OCI-LY7 (cell line): ENCODE results near the gene MTF1. TPM values are rescaled to one million over a fixed set of nuclear protein-coding genes. Genes with fewer than 3 reads are reported as not detected.

ENCODE experiments used
- BruUV-seq: library from RNA; stranded (reverse); fragments of 400-500 nt; replicated peaks from 2 replicates; lab custom pipeline; 2021; lab: Mats Ljungman, UMichigan
- CTCF ChIA-PET: fragments of 300-600 bp; sonication (Branson Sonifier 250); formaldehyde crosslinking; loops from one replicate; lab custom pipeline; 2022; ENCODE audit warnings: antibody characterized with exemption; ENCODE audit not compliant: unreplicated experiment; lab: Charles Lee
- POLR2A ChIA-PET: fragments of 300-600 bp; sonication (Branson Sonifier 250); formaldehyde crosslinking; loops from one replicate; lab custom pipeline; 2022; ENCODE audit warnings: antibody characterized with exemption; lab: Charles Lee
- DNase-seq: peaks from one replicate; pipeline ENCODE4 v3.0.0-alpha.2; 2015; ENCODE audit warnings: low spot score
- H2AFZ ChIP-seq: fragments of 200-600 bp; sonication (generic), shearing (Covaris generic); 2 replicates; pipeline ENCODE4 v1.6.1; 2014; ENCODE audit warnings: mild to moderate bottlenecking, antibody characterized with exemption, low read length, moderate library complexity
- H3K27ac ChIP-seq: fragments of 200-600 bp; sonication (generic); 2 replicates; pipeline ENCODE4 v1.5.1; 2014; ENCODE audit warnings: mixed run types, low read depth, mild to moderate bottlenecking, moderate library complexity, low read length, inconsistent platforms; ENCODE audit not compliant: poor library complexity, severe bottlenecking
- H3K36me3 ChIP-seq: fragments of 200-600 bp; sonication (generic); 2 replicates; pipeline ENCODE4 v1.6.1; 2014; ENCODE audit warnings: mild to moderate bottlenecking, antibody characterized with exemption, low read length, moderate library complexity, mixed read lengths; ENCODE audit not compliant: insufficient read depth
- H3K4me1 ChIP-seq: fragments of 200-600 bp; sonication (generic); 2 replicates; pipeline ENCODE4 v1.5.1; 2014; ENCODE audit warnings: mild to moderate bottlenecking, low read length; ENCODE audit not compliant: insufficient read depth, poor library complexity, severe bottlenecking
- H3K4me2 ChIP-seq: fragments of 200-600 bp; sonication (generic); 2 replicates; pipeline ENCODE4 v1.6.1; 2014; ENCODE audit warnings: mild to moderate bottlenecking, low read length
- H3K4me3 ChIP-seq: fragments of 200-600 bp; sonication (generic); 2 replicates; pipeline ENCODE4 v1.5.1; 2014; ENCODE audit warnings: mild to moderate bottlenecking, low read depth, low read length; ENCODE audit not compliant: poor library complexity, severe bottlenecking
- H3K79me2 ChIP-seq: fragments of 200-600 bp; sonication (generic); 2 replicates; pipeline ENCODE4 v1.6.1; 2016; ENCODE audit warnings: low read depth, mild to moderate bottlenecking, low read length, moderate library complexity, mixed read lengths; ENCODE audit not compliant: insufficient read depth
- H3K9me2 ChIP-seq: fragments of 200-600 bp; sonication (generic); 2 replicates; pipeline ENCODE4 v1.6.1; 2016; ENCODE audit warnings: mild to moderate bottlenecking, low read length, mixed read lengths; ENCODE audit not compliant: insufficient read depth
- H3K9me3 ChIP-seq: fragments of 200-600 bp; sonication (generic); 2 replicates; pipeline ENCODE4 v1.6.1; 2014; ENCODE audit warnings: mild to moderate bottlenecking, mixed run types, low read length, mixed read lengths
- H4K20me1 ChIP-seq: fragments of 200-600 bp; sonication (generic); 2 replicates; pipeline ENCODE4 v1.6.1; 2014; ENCODE audit warnings: mild to moderate bottlenecking, antibody characterized with exemption, low read length, moderate library complexity, mixed read lengths; ENCODE audit not compliant: insufficient read depth
- CTCF ChIP-seq: fragments of 200-600 bp; sonication (generic); conservative IDR thresholded peaks from 2 replicates; pipeline ENCODE4 v1.5.1; 2014; ENCODE audit warnings: mild to moderate bottlenecking, antibody characterized with exemption, low read length, moderate library complexity, mixed read lengths
- EZH2phosphoT487 ChIP-seq: fragments of 200-600 bp; sonication (generic); IDR thresholded peaks from 2 replicates; pipeline ENCODE4 v1.6.1; 2018; ENCODE audit warnings: low read depth, borderline replicate concordance, mild to moderate bottlenecking, mixed run types, antibody characterized with exemption, low read length, moderate library complexity, mixed read lengths
- intact Hi-C: fragments of 100-400 bp; cut with micrococcal nuclease; formaldehyde crosslinking; loops from one replicate; pipeline ENCODE4 v1.10.0; 2022; ENCODE audit not compliant: unreplicated experiment
- total RNA-seq, 2 experiments: library from RNA; depleted of rRNA in 1 of 2; stranded (reverse); fragments of >200 nt in 1 of 2; shearing (Covaris generic) in 1 of 2; gene quantifications; 2 replicates each; pipeline ENCODE4 v1.2.3, GENCODE V29; 2014 to 2022

MTF1 gene
- total RNA-seq, 2 experiments from 2014 or later: 1.8 to 16.5 TPM

DNA sequence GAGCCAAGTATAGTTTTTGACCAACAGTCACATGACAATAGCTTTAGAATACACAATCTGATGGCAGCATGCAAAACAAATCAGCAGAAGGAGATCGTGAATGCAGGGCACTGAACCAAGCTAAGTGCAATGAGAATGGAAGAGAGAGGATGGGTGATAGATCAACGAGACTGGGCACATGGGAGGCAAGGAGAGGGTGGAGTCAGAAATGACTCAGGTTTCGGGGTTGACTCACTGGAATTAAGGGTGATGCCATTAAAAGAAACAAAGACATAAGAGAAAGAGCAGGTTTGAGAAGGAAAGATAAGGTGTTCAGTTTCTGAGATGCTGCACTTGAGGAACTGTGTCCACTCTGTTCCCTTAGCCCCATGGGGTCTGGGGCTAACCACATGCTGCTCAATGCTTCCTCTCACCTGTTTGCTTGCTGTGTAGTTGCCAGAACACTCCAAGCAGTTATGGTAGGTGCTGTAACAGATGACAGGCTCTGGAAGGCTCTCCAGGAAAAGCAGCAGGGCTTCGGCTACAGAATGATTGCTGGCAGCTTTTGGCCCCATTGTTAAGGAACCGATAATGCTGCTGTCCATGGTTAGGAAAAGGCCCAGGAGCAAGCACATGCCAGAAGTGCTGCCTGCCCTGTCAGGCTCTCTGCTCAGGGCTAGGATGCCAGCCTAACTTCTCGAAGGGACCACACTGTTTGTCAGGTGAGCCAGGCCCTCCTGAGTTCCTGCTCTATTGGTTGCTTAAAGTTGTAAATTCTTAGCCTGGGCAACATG, 6.1 kb upstream of the MTF1 start:
- H3K4me3 ChIP-seq: no peak overlapping the region
- POLR2A ChIA-PET: no interaction called here
- H3K79me2 ChIP-seq: no peaks in the 10 kb centered on the region
- intact Hi-C loops: no loop called here
- no TSS peak for BruUV-seq
- H4K20me1 ChIP-seq: no peaks in the 10 kb centered on the region
- no peak for TF ChIP-seq CTCF
- no peak for TF ChIP-seq EZH2phosphoT487
- no peak for DNase-seq
- peaks cover 81% of the 10 kb centered on the region for H3K36me3 ChIP-seq
- H3K27ac ChIP-seq: no peak overlapping the region
- no peak overlapping the region for H3K4me2 ChIP-seq
- peaks cover 7% of the 10 kb centered on the region for H3K4me1 ChIP-seq
- H3K9me3 ChIP-seq: no peaks in the 10 kb centered on the region
- H2AFZ ChIP-seq: no peak overlapping the region
- CTCF ChIA-PET: no interaction called here
- no peaks in the 10 kb centered on the region for H3K9me2 ChIP-seq

GRCh38 chr1:37862330-37862729, 2.9 kb upstream of the MTF1 start:
- Histone ChIP-seq H3K4me1 (peaks cover 20% of the 10 kb centered on the region), H3K9me3 (no peaks in the 10 kb centered on the region), H3K36me3 (peaks cover 63% of the 10 kb centered on the region), H4K20me1 (peaks cover 13% of the 10 kb centered on the region; the same call in 1 of the 2 replicates), H2AFZ (no peak overlapping the region), H3K9me2 (no peaks in the 10 kb centered on the region), H3K4me3 (no peak overlapping the region), H3K79me2 (peaks cover 19% of the 10 kb centered on the region; the same call in 1 of the 2 replicates), H3K4me2 (no peak overlapping the region), H3K27ac (no peak overlapping the region)
- TF ChIP-seq EZH2phosphoT487 (no peak), CTCF (no peak)
- CTCF ChIA-PET: no interaction called here
- intact Hi-C loops: no loop called here
- DNase-seq: no peak
- POLR2A ChIA-PET: interaction anchor here (1.1 kb wide), 1 partner anchor 8 kb away, joined by 6 read pairs; no protein-coding TSS in a partner anchor
- BruUV-seq: no TSS peak

- Histone ChIP-seq H3K4me2 (peak overlapping the region; percentile 78; the same call in 1 of the 2 replicates), H3K4me3 (no peak overlapping the region), H3K9me2 (no peaks in the 10 kb centered on the region), H3K27ac (no peak overlapping the region), H3K79me2 (peaks cover 19% of the 10 kb centered on the region; the same call in 1 of the 2 replicates), H2AFZ (no peak overlapping the region), H3K4me1 (peaks cover 25% of the 10 kb centered on the region), H3K9me3 (no peaks in the 10 kb centered on the region), H4K20me1 (peaks cover 13% of the 10 kb centered on the region; the same call in 1 of the 2 replicates), H3K36me3 (peaks cover 58% of the 10 kb centered on the region)
- no peak for TF ChIP-seq CTCF
- TF ChIP-seq EZH2phosphoT487: no peak
- DNase-seq: peak; percentile 11
- no TSS peak for BruUV-seq
- CTCF ChIA-PET: interaction anchor here (0.6 kb wide), 1 partner anchor 53 kb away, joined by 3 read pairs; the partner anchor contains the start of genes C1orf122 and YRDC
- intact Hi-C loops: no loop called here
- POLR2A ChIA-PET: interaction anchor here (0.7 kb wide), 1 partner anchor 96 kb away, joined by 6 read pairs; no protein-coding TSS in a partner anchor
Observed at GRCh38 chr1:37861151-37861550, 1.8 kb upstream of the MTF1 start.
